PC-9 (cell line): ENCODE data around the gene KCNK17. TPM values are rescaled to one million over a fixed set of nuclear protein-coding genes. Genes with fewer than 3 reads are reported as not detected.

Experiments used
- BruUV-seq: library from RNA; stranded (reverse); fragments of 400-500 nt; replicated peaks from 2 replicates; lab custom pipeline; 2021; lab: Mats Ljungman, UMichigan
- CTCF ChIA-PET: fragments of 300-600 bp; sonication (Branson Sonifier 250); formaldehyde crosslinking; loops from one replicate; lab custom pipeline; 2022; ENCODE audit warnings: antibody characterized with exemption; lab: Charles Lee
- POLR2A ChIA-PET: fragments of 300-600 bp; sonication (Branson Sonifier 250); formaldehyde crosslinking; loops from one replicate; lab custom pipeline; 2022; ENCODE audit warnings: antibody characterized with exemption; ENCODE audit not compliant: unreplicated experiment; lab: Charles Lee
- DNase-seq, 2 experiments: peaks; one replicate each; pipeline versions ENCODE4 v3.0.0 to v3.0.0-alpha.2; 2015 to 2022; ENCODE audit warnings: mixed read lengths in 1 of 2
- H2AFZ ChIP-seq: fragments of 200-600 bp; sonication (generic); 2 replicates; pipeline ENCODE4 v1.8.1; 2017; ENCODE audit warnings: antibody characterized with exemption
- H3F3A ChIP-seq: fragments of 200-600 bp; sonication (generic); 2 replicates; pipeline ENCODE4 v1.8.1; 2017; ENCODE audit warnings: antibody characterized with exemption, mild to moderate bottlenecking, low read depth; ENCODE audit not compliant: insufficient read depth
- H3K27ac ChIP-seq: fragments of 200-600 bp; sonication (generic); 2 replicates; pipeline ENCODE4 v1.6.1; 2016; ENCODE audit warnings: mixed run types
- H3K27me3 ChIP-seq: fragments of 200-600 bp; sonication (generic); 2 replicates; pipeline ENCODE4 v1.6.1; 2016; ENCODE audit warnings: low read depth, mixed run types; ENCODE audit not compliant: insufficient read depth
- H3K36me3 ChIP-seq: fragments of 200-600 bp; sonication (generic); 2 replicates; pipeline ENCODE4 v1.6.1; 2016; ENCODE audit warnings: low read depth, mixed run types
- H3K4me1 ChIP-seq: fragments of 200-600 bp; sonication (generic); replicated peaks from 2 replicates; pipeline ENCODE4 v1.6.1; 2016; ENCODE audit warnings: mixed run types; ENCODE audit not compliant: insufficient read depth
- H3K4me2 ChIP-seq: fragments of 200-600 bp; sonication (generic); 2 replicates; pipeline ENCODE4 v1.6.1; 2017; ENCODE audit warnings: mixed run types
- H3K4me3 ChIP-seq: fragments of 200-600 bp; sonication (generic); 2 replicates; pipeline ENCODE4 v1.6.1; 2016; ENCODE audit warnings: mixed run types
- H3K79me2 ChIP-seq: fragments of 200-600 bp; sonication (generic); 2 replicates; pipeline ENCODE4 v1.6.1; 2017; ENCODE audit warnings: low read depth, mixed run types
- H3K9me2 ChIP-seq: fragments of 200-600 bp; sonication (generic); 2 replicates; pipeline ENCODE4 v1.8.1; 2017; ENCODE audit warnings: mild to moderate bottlenecking; ENCODE audit not compliant: insufficient read depth
- H3K9me3 ChIP-seq: fragments of 200-600 bp; sonication (generic); 2 replicates; pipeline ENCODE4 v1.8.1; 2016; ENCODE audit warnings: low read depth; ENCODE audit not compliant: insufficient read depth
- H4K20me1 ChIP-seq: fragments of 200-600 bp; sonication (generic); 2 replicates; pipeline ENCODE4 v1.8.1; 2017; ENCODE audit not compliant: insufficient read depth
- EZH2 ChIP-seq: fragments of 200-600 bp; sonication (generic); IDR thresholded peaks from 2 replicates; pipeline ENCODE4 v1.8.0; 2017; ENCODE audit warnings: antibody characterized with exemption, low read depth
- intact Hi-C: fragments of 100-400 bp; cut with micrococcal nuclease; formaldehyde crosslinking; loops from one replicate; pipeline ENCODE4 v1.10.0; 2022; ENCODE audit not compliant: unreplicated experiment
- total RNA-seq: library from RNA; stranded (reverse); gene quantifications from 2 replicates; pipeline ENCODE4 v1.2.3, GENCODE V29; 2021
- TF ChIP-seq, protein P1 (sequence below): fragments of 200-600 bp; sonication (generic); conservative IDR thresholded peaks from 2 replicates; pipeline ENCODE4 v1.6.1; 2017; ENCODE audit warnings: mixed run types, antibody characterized with exemption, mild to moderate bottlenecking, moderate library complexity

The KCNK17 gene
- total RNA-seq, 1 experiment from 2014 or later, result not detected

GRCh38 chr6:39296745-39297640 lies 17.2 kb downstream of the KCNK17 start:
- H3F3A ChIP-seq, result no peaks in the 10 kb centered on the region; the same call in 1 of the 2 replicates
- H2AFZ ChIP-seq, result no peak overlapping the region
- intact Hi-C loops, result no loop called here
- no peaks in the 10 kb centered on the region for H3K36me3 ChIP-seq
- ChIA-PET CTCF (interaction anchor here (0.7 kb wide), 1 partner anchor 310 kb away, joined by 3 read pairs; no protein-coding TSS in a partner anchor), POLR2A (no interaction called here)
- peak in 1 of 2 experiments; percentile 55 for DNase-seq
- H3K4me3 ChIP-seq, result no peak overlapping the region
- peaks cover 58% of the 10 kb centered on the region for H3K4me1 ChIP-seq
- no peaks in the 10 kb centered on the region for H3K27me3 ChIP-seq
- no peaks in the 10 kb centered on the region for H4K20me1 ChIP-seq
- no peaks in the 10 kb centered on the region for H3K9me2 ChIP-seq
- no TSS peak for BruUV-seq
- TF ChIP-seq EZH2, result no peak
- TF ChIP-seq, protein P1, sequence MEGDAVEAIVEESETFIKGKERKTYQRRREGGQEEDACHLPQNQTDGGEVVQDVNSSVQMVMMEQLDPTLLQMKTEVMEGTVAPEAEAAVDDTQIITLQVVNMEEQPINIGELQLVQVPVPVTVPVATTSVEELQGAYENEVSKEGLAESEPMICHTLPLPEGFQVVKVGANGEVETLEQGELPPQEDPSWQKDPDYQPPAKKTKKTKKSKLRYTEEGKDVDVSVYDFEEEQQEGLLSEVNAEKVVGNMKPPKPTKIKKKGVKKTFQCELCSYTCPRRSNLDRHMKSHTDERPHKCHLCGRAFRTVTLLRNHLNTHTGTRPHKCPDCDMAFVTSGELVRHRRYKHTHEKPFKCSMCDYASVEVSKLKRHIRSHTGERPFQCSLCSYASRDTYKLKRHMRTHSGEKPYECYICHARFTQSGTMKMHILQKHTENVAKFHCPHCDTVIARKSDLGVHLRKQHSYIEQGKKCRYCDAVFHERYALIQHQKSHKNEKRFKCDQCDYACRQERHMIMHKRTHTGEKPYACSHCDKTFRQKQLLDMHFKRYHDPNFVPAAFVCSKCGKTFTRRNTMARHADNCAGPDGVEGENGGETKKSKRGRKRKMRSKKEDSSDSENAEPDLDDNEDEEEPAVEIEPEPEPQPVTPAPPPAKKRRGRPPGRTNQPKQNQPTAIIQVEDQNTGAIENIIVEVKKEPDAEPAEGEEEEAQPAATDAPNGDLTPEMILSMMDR, result no peak
- H3K4me2 ChIP-seq, result no peak overlapping the region
- no peak overlapping the region for H3K27ac ChIP-seq
- no peaks in the 10 kb centered on the region for H3K79me2 ChIP-seq
- H3K9me3 ChIP-seq, result no peaks in the 10 kb centered on the region

- POLR2A ChIA-PET, result no interaction called here
- BruUV-seq, result no TSS peak
- no peaks in the 10 kb centered on the region for H3K9me3 ChIP-seq
These were observed 18.6 kb downstream of the KCNK17 start for GRCh38 chr6:39295611-39296011.

DNA sequence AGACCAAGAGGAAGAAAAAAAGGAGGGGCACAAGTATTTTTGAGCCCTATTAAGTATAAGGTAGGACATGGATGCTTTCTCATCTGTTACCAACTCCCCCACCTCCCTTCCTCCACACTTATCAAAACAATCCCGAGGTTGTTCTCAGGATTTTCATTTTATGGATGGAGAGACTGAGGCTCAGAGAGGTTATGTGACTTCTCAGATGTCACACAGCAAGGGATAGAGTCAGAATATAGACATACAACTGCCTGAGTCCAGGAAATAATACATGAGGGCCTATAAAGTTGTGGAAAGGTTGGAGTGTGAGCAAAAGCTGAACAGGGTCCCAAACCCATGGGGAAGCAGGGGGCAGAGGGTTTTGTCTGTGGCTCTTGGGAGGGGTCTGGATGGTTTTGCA lies 19.3 kb downstream of the KCNK17 start:
- no peak overlapping the region for H3K27ac ChIP-seq
- H2AFZ ChIP-seq, result no peak overlapping the region
- no peaks in the 10 kb centered on the region for H3K9me2 ChIP-seq
- BruUV-seq, result no TSS peak
- no peaks in the 10 kb centered on the region for H3K27me3 ChIP-seq
- ChIA-PET CTCF (no interaction called here), POLR2A (no interaction called here)
- H3K4me1 ChIP-seq, result peaks cover 58% of the 10 kb centered on the region
- H3K36me3 ChIP-seq, result no peaks in the 10 kb centered on the region
- H3K4me3 ChIP-seq, result no peak overlapping the region
- H4K20me1 ChIP-seq, result no peaks in the 10 kb centered on the region
- TF ChIP-seq, protein P1, result no peak
- intact Hi-C loops, result no loop called here
- H3K4me2 ChIP-seq, result no peak overlapping the region
- no peaks in the 10 kb centered on the region for H3K79me2 ChIP-seq
- no peak for DNase-seq
- no peaks in the 10 kb centered on the region for H3K9me3 ChIP-seq
- no peaks in the 10 kb centered on the region; the same call in 1 of the 2 replicates for H3F3A ChIP-seq

More at GRCh38 chr6:39295611-39296011, 18.6 kb downstream of the KCNK17 start:
- Histone ChIP-seq H3K79me2 (no peaks in the 10 kb centered on the region), H3F3A (no peaks in the 10 kb centered on the region; the same call in 1 of the 2 replicates), H3K27ac (no peak overlapping the region), H3K36me3 (no peaks in the 10 kb centered on the region), H4K20me1 (no peaks in the 10 kb centered on the region), H3K9me2 (no peaks in the 10 kb centered on the region), H2AFZ (no peak overlapping the region), H3K4me3 (no peak overlapping the region), H3K4me1 (peaks cover 58% of the 10 kb centered on the region), H3K4me2 (no peak overlapping the region), H3K27me3 (no peaks in the 10 kb centered on the region)
- CTCF ChIA-PET, result no interaction called here
- DNase-seq, result peak in 1 of 2 experiments; percentile 49
- TF ChIP-seq, protein P1, result no peak
- no peak for TF ChIP-seq EZH2
- intact Hi-C loops, result no loop called here
